ENCODE results near the gene LYAR. TPM values are rescaled to one million over a fixed set of nuclear protein-coding genes. Genes with fewer than 3 reads are reported as not detected.
"Not testable (repeated sequence)": the region's sequence is repeated elsewhere in the genome, so short reads cannot be mapped to it uniquely, and the experiment has no call there.

The LYAR gene
- polyA plus RNA-seq, 3 donors = 12.9 to 22.6 (median 14.9) TPM

DNA sequence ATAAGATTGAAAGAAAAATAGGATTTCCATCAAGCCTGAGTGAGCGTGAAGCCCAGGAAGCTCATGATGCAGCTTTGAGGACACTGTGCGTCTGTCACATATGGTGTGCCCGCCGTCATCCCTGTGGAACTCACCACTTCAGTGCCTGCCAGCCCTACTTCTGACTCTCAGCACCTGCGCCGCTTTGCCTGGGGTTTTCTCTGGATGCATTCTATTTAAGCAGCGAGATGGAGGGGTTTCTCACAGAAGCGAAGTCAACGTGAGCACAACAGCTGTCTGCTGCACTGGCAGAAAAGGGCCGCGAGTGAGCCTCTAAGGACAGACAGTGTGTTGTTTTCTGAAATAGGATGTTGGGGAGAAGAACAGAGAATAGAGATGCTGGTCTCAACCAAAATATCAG lies 35.8 kb downstream of the LYAR start:
- 92% methylated on average over 6 of the region's 11 CpGs for WGBS (ENCODE audit: insufficient coverage)

DNA sequence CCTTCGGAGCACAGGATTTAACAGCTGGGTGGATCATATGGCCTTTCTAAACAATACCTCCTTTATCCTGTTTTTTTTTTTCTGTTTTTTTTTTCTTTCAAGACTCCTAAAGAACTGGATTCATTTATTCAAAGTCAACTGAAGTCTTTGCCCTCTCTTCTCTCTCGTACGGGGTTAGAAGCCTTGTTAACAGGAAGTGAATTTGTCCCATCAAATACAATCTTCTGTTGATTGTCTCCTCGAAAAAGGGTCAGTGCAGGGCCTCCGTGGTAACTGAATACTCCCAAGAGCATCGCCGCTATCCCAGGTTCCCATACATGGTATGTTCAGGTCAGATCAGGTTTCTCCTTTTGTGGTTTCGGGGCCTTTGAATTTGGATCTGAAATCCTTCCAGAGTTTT lies 40.1 kb downstream of the LYAR start:
- no peak overlapping the region for H3K4me3 Mint-ChIP-seq
- no peak overlapping the region for H3K4me3 ChIP-seq (replicated peaks in 1 of 3; ENCODE audit: low read depth in 2 of 3, low read length in 3 of 3)
- H3K4me1 Mint-ChIP-seq = peaks cover 20% of the 10 kb centered on the region
- H3K79me2 ChIP-seq (ENCODE audit: insufficient read depth, low read length) = peaks cover 9% of the 10 kb centered on the region
- H3K4me1 ChIP-seq (ENCODE audit: control insufficient read depth in 1 of 2, insufficient read depth in 2 of 2, low read length in 2 of 2) = peaks cover 16 to 18% of the 10 kb centered on the region in 2 donors
- no peak for DNase-seq
- H3K36me3 Mint-ChIP-seq = peaks cover 11% of the 10 kb centered on the region in 2 donors
- peaks cover 7 to 14% of the 10 kb centered on the region in 2 donors for H3K36me3 ChIP-seq (replicated peaks in 1 of 2; ENCODE audit: control insufficient read depth in 1 of 2, insufficient read depth in 2 of 2, low read length in 2 of 2)
- no peak overlapping the region for H3K9ac ChIP-seq (ENCODE audit: insufficient read depth, low read length, poor library complexity, severe bottlenecking)
- no peak overlapping the region for H3K4me2 ChIP-seq (replicated peaks; ENCODE audit: extremely low read depth, low read length, poor library complexity, severe bottlenecking)
- WGBS (ENCODE audit: insufficient coverage) = 100% methylated on average over 3 of the region's 8 CpGs
- H4K20me1 ChIP-seq (ENCODE audit: insufficient read depth, low read length) = no peaks in the 10 kb centered on the region
- intact Hi-C loops (cut with micrococcal nuclease) = loop anchor here (2.0 to 5.0 kb wide), 3 partner anchors 41 to 87 kb away; partner anchors contain the start of genes LYAR (in 2 of the 2) and ZBTB49 (in 2 of the 2)
- no peak overlapping the region for H3K27ac ChIP-seq (ENCODE audit: low read depth in 1 of 2, low read length in 2 of 2)
- H3K27me3 ChIP-seq (ENCODE audit: control insufficient read depth in 2 of 2, insufficient read depth in 2 of 2, low read length in 2 of 2) = peaks cover 0 to 2% of the 10 kb centered on the region in 2 donors
- TF ChIP-seq, protein P1, sequence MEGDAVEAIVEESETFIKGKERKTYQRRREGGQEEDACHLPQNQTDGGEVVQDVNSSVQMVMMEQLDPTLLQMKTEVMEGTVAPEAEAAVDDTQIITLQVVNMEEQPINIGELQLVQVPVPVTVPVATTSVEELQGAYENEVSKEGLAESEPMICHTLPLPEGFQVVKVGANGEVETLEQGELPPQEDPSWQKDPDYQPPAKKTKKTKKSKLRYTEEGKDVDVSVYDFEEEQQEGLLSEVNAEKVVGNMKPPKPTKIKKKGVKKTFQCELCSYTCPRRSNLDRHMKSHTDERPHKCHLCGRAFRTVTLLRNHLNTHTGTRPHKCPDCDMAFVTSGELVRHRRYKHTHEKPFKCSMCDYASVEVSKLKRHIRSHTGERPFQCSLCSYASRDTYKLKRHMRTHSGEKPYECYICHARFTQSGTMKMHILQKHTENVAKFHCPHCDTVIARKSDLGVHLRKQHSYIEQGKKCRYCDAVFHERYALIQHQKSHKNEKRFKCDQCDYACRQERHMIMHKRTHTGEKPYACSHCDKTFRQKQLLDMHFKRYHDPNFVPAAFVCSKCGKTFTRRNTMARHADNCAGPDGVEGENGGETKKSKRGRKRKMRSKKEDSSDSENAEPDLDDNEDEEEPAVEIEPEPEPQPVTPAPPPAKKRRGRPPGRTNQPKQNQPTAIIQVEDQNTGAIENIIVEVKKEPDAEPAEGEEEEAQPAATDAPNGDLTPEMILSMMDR (IDR thresholded peaks at IDR 0.05) = no peak
- no peak overlapping the region for H2AFZ ChIP-seq (ENCODE audit: insufficient read depth, low read depth, low read length, poor library complexity, severe bottlenecking)
- H3K27me3 Mint-ChIP-seq (ENCODE audit: low read depth in 3 of 3) = peaks cover 4 to 20% (median 13%) of the 10 kb centered on the region in 3 donors
- no peaks in the 10 kb centered on the region for H3K9me3 ChIP-seq (replicated peaks in 1 of 2; ENCODE audit: control insufficient read depth in 1 of 2, insufficient read depth in 1 of 2, low read length in 2 of 2)
- H3K9me3 Mint-ChIP-seq = peaks cover 0 to 2% (median 0%) of the 10 kb centered on the region in 7 donors
- peak overlapping the region in 1 of 7 donors; percentile 11 for H3K27ac Mint-ChIP-seq

More for the DNA sequence above, 35.8 kb downstream of the LYAR start:
- H3K4me2 ChIP-seq (replicated peaks; ENCODE audit: extremely low read depth, low read length, poor library complexity, severe bottlenecking) = no peak overlapping the region
- H2AFZ ChIP-seq (ENCODE audit: insufficient read depth, low read depth, low read length, poor library complexity, severe bottlenecking) = no peak overlapping the region
- peaks cover 0 to 2% of the 10 kb centered on the region in 2 donors for H3K27me3 ChIP-seq (ENCODE audit: control insufficient read depth in 2 of 2, insufficient read depth in 2 of 2, low read length in 2 of 2)
- H3K9ac ChIP-seq (ENCODE audit: insufficient read depth, low read length, poor library complexity, severe bottlenecking) = no peak overlapping the region
- no peaks in the 10 kb centered on the region for H3K36me3 ChIP-seq (replicated peaks in 1 of 2; ENCODE audit: control insufficient read depth in 1 of 2, insufficient read depth in 2 of 2, low read length in 2 of 2)
- intact Hi-C loops (cut with micrococcal nuclease) = loop anchor here (2.0 to 5.0 kb wide), 2 partner anchors 81 to 83 kb away; no protein-coding TSS in a partner anchor
- H3K27ac ChIP-seq (ENCODE audit: low read depth in 1 of 2, low read length in 2 of 2) = no peak overlapping the region
- H3K9me3 Mint-ChIP-seq = no peaks in the 10 kb centered on the region
- H3K4me3 Mint-ChIP-seq = peak overlapping the region in 1 of 2 donors; percentile 11
- H3K27ac Mint-ChIP-seq = no peak overlapping the region
- no peaks in the 10 kb centered on the region for H3K36me3 Mint-ChIP-seq
- no peaks in the 10 kb centered on the region for H4K20me1 ChIP-seq (ENCODE audit: insufficient read depth, low read length)
- DNase-seq = no peak
- peaks cover 5 to 26% (median 23%) of the 10 kb centered on the region in 3 donors for H3K27me3 Mint-ChIP-seq (ENCODE audit: low read depth in 3 of 3)
- no peaks in the 10 kb centered on the region for H3K9me3 ChIP-seq (replicated peaks in 1 of 2; ENCODE audit: control insufficient read depth in 1 of 2, insufficient read depth in 1 of 2, low read length in 2 of 2)
- H3K79me2 ChIP-seq (ENCODE audit: insufficient read depth, low read length) = no peaks in the 10 kb centered on the region
- H3K4me3 ChIP-seq (replicated peaks in 1 of 3; ENCODE audit: low read depth in 2 of 3, low read length in 3 of 3) = no peak overlapping the region
- TF ChIP-seq, protein P1 (IDR thresholded peaks at IDR 0.05) = no peak
- H3K4me1 Mint-ChIP-seq = peaks cover under 1% of the 10 kb centered on the region
- H3K4me1 ChIP-seq (ENCODE audit: control insufficient read depth in 1 of 2, insufficient read depth in 2 of 2, low read length in 2 of 2) = peaks cover 0 to under 1% of the 10 kb centered on the region in 2 donors

DNA sequence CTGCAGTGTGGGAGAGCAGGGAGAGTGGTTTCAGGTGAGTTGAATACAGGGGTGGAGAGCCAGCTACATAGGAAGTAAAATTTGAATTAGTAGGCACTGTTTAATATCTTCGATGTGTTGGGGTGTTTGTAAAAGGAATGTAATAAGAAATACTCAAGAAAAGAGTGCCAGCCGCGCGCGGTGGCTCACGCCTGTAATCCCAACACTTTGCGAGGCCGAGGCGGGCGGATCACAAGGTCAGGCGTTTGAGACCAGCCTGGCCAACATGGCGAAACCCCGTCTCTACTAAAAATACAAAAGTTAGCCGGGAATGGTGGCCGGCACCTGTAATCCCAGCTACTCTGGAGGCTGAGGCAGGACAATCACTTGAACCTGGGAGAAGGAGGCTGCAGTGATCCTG lies 40.6 kb downstream of the LYAR start:
- Histone ChIP-seq H3K4me1 (ENCODE audit: control insufficient read depth in 1 of 2, insufficient read depth in 2 of 2, low read length in 2 of 2) (peaks cover 16 to 18% of the 10 kb centered on the region in 2 donors), H3K27ac (ENCODE audit: low read depth in 1 of 2, low read length in 2 of 2) (peak overlapping the region in 1 of 2 donors; percentile 96), H2AFZ (ENCODE audit: insufficient read depth, low read depth, low read length, poor library complexity, severe bottlenecking) (peak overlapping the region; percentile 97), H3K36me3 (replicated peaks in 1 of 2; ENCODE audit: control insufficient read depth in 1 of 2, insufficient read depth in 2 of 2, low read length in 2 of 2) (peaks cover 12 to 19% of the 10 kb centered on the region in 2 donors)
- Mint-ChIP-seq H3K36me3 (peaks cover 16 to 17% of the 10 kb centered on the region in 2 donors), H3K27me3 (ENCODE audit: low read depth in 3 of 3) (peaks cover 4 to 19% (median 12%) of the 10 kb centered on the region in 3 donors), H3K4me1 (peaks cover 20% of the 10 kb centered on the region), H3K27ac (peak overlapping the region in 1 of 7 donors; percentile 16)
- DNase-seq; H3K4me2 ChIP-seq (replicated peaks; ENCODE audit: extremely low read depth, low read length, poor library complexity, severe bottlenecking); H3K27me3 ChIP-seq (ENCODE audit: control insufficient read depth in 2 of 2, insufficient read depth in 2 of 2, low read length in 2 of 2); H4K20me1 ChIP-seq (ENCODE audit: insufficient read depth, low read length); H3K79me2 ChIP-seq (ENCODE audit: insufficient read depth, low read length); H3K9me3 Mint-ChIP-seq; H3K4me3 Mint-ChIP-seq; H3K4me3 ChIP-seq (replicated peaks in 1 of 3; ENCODE audit: low read depth in 2 of 3, low read length in 3 of 3); H3K9me3 ChIP-seq (replicated peaks in 1 of 2; ENCODE audit: control insufficient read depth in 1 of 2, insufficient read depth in 1 of 2, low read length in 2 of 2); H3K9ac ChIP-seq (ENCODE audit: insufficient read depth, low read length, poor library complexity, severe bottlenecking): not testable (repeated sequence)
- WGBS (ENCODE audit: insufficient coverage) = 98% methylated on average over 15 of the region's 15 CpGs
- intact Hi-C loops (cut with micrococcal nuclease) = loop anchor here (2.0 to 5.0 kb wide), 2 partner anchors 41 to 43 kb away; partner anchors contain the start of genes LYAR (in 2 of the 2) and ZBTB49 (in 2 of the 2)

Data from CD14-positive monocyte (primary cell).